HG03342 (cell line): ENCODE data around the gene ACADSB.

Source experiments
- ATAC-seq: cut with Tn5 transposase; IDR thresholded peaks from one replicate; pipeline ENCODE4 v1.9.1; 2021; ENCODE audit warnings: mild to moderate bottlenecking, moderate library complexity; ENCODE audit not compliant: unreplicated experiment

Gene ACADSB

DNA sequence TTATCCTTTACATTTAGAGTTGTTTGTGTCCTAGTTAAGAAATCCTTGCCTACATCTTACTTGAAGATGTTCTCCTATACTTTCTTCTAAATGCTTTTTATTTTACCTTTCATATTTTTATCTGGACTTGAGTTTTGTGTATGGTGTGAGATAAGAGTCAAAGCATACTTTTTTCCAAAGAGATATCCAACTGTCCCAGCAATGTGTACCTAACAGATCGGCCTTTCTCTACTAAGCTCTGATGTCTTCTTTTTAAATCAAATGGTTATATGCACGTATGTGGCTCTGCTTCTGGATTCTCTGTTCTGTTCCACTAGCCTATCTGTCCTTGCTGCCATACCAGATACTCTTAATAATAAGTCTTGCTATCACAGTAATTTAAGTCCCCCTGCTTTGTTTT, 7.4 kb upstream of the ACADSB start:
- no peak for ATAC-seq

DNA sequence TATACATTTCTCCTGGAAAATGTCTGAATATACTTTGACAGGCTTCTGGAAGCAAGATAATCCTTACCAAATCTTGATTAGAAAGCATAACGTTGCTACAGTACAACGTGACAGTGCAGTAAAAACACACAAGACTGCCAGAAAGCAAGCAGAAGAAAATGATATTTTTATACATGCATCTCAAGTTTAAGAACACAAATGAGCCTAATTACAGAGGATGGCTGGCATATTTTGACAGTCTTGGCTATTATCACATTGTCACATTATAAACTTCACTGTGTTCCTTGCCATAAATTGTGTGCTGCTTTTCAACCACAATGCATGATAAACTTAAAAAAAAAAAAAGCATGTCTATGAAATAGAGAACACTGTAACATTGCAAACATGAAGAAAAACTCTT, 4.5 kb upstream of the ACADSB start:
- ATAC-seq, result no peak

DNA sequence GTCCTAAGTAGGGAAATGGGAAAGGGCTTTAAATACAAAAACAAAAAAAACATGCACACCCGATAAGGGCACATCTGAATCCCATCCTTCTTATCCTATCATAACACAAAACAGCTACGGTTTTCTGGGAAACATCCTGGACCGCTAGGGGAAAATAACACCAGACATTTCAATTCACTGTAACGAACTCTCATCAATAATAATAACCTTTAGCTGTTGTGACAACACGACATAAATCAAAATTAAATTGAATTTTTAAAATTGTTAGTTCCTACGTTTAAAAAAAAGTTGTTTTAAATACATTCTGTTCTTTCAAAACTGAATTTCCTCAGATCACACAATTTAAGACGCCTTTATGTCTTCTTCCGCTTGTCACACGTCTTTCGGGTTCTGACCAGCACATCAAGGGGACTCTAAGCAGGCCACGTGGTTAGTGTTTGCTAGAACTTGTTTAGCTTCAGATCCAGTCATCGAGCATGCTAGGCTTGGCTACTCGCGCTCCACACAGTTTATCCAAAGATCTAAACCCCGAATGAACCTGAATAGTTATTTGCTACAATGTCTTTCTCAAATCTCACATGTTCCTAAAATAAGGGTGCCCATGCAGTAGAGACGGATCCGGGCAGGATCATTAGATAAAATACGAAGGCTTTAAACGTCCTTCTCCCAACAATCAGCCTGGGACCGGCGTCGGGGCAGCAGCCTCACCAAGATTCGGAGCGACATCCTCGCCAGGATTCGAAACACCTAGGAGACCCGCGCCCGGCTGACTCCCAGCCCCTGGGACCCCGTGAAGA, 1.1 kb upstream of the ACADSB start:
- ATAC-seq, result peak; percentile 38

DNA sequence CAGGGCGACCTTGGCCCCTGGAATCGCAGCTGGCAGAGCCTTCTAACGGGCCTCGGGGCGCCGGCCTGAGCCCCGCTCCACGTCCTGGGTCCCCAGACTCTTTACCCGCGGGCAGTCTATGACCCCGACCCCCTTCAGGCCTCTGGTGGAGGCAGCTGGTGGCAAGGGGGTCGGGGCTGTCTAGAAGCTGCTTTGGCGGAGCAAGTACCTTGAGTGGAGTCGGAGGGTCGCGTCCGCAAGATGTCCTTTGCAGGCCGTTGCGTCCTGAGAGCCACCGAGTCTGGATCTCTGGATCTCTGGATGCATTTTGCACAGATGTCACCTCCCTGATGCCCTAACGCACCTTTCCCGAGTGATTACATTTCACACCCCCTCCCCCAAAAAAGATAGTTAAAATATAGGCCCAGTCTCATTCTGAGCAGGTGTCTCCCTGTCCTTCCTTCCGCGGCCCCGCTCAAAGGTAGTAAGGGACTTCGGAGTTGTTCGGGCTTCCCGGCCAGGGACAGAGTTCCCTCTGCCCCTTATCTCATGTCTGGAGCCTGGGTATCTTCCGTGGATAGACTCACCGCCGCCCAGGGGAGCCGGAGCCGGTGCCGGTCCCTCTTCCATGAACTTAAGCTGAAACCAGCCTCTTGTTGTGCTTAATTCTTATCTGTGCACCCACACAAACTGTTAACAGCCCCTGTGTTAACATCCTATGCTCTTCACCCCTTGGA, 457 bp downstream of the ACADSB start:
- peak; percentile 7 for ATAC-seq

DNA sequence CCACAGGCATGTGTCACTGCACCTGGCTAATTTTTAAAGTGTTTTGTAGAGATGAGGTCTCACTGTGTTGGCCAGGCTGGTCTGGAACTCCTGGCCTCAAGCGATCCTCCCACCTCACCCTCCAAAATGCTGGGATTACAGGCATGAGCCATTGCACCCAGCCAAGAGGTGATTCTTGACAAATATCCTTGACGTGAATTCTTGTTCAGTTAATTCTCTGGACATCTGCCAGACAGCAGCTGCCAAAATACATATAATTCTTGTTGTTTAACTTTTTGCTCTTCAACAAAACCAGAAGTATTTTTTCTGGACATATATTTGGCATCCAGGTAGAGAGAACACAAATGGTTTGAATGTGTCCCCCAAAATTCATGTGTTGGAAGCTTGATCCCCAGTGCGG, 3.2 kb downstream of the ACADSB start:
- no peak for ATAC-seq

DNA sequence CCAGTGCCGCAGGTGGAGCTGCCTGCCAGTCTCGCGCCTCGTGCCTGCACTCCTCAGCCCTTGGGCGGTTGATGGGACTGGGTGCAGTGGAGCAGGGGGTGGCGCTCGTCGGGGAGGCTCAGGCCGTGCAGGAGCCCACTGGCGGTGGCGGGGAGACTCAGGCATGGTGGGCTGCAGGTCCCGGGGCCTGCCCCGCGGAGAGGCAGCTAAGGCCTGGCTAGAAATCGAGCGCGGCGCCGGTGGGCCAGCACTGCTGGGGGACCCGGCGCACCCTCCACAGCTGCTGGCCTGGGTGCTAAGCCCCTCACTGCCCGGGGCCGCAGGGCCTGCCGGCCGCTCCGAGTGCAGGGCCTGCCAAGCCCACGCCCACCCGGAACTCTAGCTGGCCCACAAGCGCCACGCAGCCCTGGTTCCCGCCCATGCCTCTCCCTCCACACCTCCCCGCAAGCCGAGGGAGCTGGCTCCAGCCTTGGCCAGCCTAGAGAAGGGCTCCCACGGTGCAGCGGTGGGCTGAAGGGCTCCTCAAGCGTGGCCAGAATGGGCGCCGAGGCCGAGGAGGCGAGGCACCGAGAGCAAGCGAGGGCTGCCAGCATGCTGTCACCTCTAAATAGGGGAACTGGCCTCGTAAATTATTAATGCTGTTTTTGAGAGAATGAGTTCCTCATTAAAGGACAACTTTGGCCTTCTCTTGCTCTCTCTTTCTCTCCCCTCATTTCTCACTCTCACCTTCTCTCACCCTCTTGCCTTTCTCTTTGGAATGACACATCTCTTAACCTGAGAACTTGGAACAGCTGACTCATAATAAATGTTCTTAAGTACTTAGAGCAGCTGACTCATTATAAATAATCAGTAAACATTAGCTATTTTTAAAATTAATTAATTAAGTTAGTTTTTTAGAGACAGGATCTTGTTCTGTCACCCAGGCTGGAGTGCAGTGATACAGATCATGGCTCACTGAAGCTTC, 4.9 kb downstream of the ACADSB start:
- no peak for ATAC-seq

DNA sequence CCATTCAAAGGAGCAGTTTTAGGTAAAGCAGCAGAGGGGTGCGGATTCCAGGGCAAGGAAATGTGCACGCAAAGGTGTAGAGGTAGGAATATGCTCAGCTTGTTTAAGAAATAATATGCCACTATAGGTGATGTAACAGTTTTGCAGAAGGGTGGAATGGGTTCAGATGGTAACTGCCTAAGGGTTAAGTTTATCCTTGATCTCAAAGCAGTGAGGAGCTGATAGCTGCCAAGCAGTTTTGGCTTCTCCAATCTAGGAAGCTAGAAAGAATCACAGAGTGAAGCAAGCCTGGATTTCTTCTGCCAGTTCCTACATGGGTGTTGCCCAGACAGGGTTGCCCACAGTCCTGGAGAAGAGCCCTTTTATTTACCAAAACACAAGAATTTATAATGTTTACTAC, 6.0 kb downstream of the ACADSB start:
- no peak for ATAC-seq

DNA sequence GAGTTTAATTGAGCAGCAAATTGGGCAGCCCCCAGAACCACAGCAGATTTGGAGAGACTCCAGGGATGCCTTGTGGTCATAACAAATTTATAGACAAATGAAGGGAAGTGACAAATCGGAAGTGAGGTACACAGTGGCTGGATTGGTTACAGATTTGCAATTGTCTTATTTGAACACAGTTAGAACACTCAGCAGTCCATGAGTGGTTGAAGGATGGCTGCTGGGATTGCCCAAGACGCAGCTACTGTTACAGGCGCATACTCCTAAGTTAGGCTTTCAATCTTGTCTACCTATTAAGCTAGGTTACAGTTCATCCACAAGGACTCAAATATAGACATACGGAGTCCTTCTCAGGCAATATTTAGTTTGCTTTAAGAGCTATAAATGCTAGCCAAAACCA, 7.4 kb downstream of the ACADSB start:
- no peak for ATAC-seq

DNA sequence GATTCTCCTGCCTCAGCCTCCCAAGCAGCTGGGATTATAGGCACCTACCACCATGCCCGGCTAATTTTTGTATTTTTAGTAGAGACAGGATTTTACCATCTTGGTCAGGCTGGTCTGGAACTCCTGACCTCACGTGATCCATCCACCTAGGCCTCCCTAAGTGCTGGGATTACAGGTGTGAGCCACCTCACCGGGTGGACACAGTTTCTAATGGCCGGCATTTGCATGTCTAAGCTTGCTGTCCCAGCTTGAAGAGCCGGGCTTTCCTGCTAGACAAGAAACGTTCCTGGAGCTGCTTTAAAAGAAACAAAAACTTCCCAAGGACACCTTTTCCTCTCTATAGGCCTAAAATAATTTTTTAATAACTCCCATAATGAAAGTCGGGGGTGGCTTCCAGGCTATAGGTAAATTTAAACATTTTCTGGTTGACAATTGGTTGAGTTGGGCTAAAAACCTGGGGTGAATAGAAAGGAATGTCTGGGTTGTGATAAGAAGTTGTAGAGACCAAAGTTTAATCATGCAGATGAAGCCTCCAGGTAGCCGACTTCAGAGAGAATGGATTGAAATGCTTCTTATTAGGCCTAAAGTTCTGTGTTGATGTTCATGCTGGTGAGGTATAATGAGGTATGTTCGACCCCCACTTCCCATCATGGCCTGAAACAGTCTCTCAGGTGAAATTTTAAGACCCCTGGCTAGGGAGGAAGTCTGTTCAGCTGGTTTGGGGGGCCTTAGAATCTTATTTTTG, 8.8 kb downstream of the ACADSB start:
- ATAC-seq, result no peak

DNA sequence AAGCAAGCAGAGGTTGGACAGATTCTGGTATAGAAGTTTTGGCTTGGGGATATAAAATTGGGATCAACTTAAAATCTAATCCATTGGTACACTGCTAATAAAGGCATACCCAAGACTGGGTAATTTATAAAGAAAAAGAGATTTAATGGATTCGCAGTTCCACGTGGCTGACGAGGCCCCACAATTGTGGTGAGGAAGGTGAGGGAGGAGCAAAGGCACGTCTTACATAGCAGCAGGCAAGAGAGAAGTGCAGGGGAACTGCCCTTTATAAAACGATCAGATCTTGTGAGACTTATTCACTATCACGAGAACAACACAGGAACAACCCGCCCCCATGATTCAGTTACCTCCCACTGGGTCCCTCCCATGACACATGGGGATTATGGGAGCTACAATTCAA, 9.7 kb downstream of the ACADSB start:
- no peak for ATAC-seq

DNA sequence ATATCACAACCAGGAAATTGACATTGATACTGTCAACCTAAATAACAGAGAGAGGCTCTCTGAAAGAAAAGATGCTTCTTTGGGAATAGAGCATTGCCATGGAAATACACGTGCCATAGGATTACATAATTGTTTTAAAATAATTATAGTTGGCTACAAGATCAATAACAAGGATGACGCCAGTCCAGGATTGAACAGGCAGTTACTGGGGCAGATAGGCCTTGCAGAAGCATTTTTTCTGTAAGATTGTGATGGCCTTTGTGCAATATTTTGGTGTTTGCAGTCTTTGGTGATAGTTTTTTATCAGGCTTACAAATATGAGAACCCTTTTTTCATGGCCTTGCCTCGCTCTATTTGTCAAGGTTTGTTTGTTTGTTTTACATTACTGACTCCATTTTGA, 10.5 kb downstream of the ACADSB start:
- ATAC-seq, result no peak

DNA sequence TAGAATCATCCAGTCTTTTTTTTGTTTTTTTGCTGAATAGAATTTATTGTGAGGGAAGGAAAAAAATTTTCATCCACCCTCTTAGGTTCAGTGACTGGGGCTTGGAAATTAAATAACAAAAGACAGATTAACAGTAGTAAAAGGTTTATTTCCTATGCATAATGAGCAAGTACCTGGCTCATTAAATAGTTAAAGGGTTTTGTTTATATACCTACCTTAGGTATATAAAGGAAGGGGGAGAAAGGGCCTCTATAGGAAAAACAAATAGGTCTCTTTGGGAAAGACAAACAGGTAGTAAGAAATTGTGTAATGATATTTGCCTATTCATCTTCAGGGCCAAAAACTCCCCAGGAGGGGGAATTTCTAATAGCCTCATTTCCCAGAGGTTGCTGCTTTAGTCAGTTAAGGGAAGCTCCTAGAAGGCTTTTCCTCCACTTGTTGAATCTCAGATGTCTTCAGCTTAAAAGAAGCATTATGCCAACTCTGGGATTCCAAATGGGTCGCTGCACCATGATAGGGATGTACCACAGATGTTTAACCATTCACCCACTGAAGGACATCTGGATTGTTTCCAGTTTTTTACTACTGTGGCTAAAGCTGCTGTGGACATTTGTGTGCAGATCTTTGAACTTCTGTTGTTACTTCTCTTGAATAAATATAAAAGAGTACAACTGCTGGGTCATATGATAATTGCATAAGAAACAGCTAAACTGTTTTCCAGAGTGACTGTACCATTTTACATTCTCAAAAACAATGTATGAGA, 11.3 kb downstream of the ACADSB start:
- ATAC-seq, result no peak

DNA sequence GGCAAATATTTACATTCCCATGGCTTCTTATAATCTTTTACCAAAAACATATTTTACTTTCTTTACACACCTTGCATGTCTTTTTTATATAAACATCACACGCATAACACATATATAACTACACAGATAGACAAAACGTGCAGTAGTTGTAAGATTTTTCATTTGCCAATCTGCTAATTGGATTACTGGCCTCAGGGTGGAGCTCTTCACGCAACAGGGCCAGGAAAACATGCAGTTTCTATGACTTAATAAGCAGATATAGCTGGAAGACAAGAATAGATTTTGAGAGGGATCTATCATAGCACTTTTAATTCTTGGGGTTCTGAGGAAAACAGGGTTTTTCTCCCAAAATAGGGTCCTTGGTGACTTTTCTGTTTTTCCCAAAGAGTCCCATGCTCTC, 12.7 kb downstream of the ACADSB start:
- no peak for ATAC-seq

DNA sequence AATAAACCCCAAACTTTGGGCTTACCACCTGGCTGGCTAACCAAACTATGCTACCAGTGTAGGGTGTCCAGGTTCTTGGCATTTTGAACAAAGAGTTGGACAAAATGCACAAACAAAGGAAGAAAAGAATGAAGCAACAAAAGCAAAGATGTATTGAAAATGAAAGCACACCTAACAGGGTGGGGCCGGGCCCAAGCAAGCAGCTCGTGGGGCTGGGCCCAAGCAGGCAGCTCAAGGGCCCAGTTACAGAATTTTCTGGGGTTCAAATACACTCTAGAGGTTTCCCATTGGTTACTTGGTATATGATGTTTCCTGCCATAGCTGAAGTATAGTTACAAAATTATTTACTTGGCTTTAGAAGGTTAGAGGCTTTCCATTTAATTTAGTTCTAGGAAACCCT, 15.7 kb downstream of the ACADSB start:
- no peak for ATAC-seq

DNA sequence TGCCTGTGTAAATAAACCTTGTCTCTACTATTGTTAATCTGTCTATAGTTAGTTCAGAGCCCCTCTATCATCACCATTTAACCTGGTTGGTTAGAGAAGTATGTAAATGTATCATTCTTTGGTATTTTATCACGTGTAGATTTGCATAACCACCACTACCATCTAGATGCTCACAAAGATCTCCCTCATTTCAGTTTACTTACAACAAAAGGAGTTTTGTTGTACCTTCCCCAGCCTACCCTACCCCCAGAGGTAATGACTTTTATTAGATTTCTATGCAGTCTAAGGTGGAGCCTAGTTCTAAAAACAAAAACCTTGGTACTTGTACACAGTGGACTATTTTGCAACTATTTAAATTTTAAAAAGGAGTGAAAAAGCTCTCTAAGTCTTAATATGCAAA, 17.5 kb downstream of the ACADSB start:
- no peak for ATAC-seq

DNA sequence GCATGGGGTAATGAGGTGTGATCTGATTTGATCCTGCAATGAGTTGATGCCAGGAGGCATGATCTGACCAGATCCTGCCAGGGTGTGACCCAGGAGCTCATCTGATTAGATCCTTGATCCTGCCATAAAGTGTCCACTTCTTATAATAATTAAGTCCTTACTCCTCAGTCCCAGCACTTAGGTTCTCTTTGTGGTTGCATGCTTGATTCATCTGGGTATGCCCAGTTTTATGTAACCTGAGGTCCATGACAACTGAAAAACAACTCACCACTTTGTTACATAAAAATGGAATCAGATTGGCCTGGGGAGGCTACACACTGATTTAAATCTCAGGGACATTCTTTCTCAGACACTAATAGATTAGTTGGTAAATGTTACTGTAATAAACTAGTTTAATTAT, 19.1 kb downstream of the ACADSB start:
- ATAC-seq, result no peak

DNA sequence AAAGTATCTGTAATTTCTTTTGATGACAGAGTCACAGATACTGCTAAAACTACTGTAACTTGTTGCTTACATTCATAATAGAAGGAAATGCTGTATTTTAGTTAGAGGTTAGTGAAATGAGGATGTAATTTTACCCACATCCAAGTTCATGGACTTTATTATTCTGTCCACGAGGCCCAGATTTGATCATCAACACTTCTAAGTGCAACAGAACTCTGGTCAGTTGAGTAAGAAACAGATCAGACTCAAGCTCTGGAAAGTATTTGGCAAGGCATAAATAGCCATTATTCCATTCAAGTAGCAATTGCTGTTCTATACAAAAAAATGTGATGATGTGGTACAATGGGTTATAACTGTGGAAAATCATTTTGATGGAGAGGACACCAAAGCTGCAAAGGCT, 22.3 kb downstream of the ACADSB start:
- no peak for ATAC-seq

DNA sequence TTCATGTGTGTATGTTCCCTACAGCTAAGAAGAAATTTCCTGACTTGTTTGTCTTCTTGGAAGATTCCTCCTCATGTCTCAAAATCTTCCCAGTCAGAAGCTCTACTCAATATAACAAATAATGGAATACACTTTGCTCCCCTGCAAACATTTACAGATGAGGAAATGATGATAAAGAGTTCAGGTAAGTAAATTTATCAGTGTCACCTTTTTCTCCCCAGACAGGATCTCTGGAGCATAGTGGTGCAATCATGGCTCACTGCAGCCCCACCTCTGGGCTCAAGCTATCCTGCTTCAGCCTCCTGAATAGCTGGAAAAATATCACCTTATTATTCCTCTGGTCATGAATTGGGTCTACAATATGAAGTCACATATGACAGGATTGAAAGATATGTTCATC, 25.5 kb downstream of the ACADSB start:
- ATAC-seq, result no peak

DNA sequence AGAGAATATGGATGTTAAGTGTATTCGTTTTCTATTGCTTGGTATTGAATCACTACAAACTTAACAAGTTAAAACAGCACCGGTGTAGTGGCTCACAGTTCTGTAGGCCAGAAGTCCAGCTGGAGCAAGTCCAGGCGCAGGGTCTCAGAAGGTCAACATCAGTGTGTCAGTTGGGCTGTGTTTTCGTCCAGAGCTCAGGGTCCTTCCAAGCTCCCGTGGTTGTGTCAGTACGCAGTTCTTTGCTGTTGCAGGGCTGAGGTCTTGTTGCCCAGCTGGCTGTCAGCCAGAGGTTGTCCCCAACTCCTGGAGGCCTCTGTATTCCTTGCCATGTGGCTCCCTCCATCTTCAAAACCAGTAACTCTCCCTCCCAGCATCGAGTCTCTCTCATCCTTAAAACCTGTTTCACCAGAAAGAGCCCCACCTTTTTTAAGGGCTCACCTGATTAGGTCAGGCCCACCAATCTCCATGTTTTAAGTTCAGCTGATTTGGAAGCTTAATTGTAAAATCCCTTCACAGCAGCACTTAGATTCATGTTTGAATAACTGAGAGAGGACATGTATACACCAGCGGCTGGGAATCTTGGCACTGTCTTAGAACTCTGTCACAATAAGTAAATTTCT, 26.8 kb downstream of the ACADSB start:
- no peak for ATAC-seq
